ENCODE measurements around the gene ZNF296.

- no peak for TF ChIP-seq EP300 (conservative IDR thresholded peaks at IDR 0.05; ENCODE audit: poor library complexity, severe bottlenecking)
- no peak for TF ChIP-seq POLR2AphosphoS5 (IDR thresholded peaks at IDR 0.05)
- no peak for TF ChIP-seq SMC3 (conservative IDR thresholded peaks at IDR 0.05; ENCODE audit: poor library complexity)
- no peak for TF ChIP-seq REST (IDR thresholded peaks at IDR 0.05; ENCODE audit: borderline replicate concordance)
- no peak for TF ChIP-seq EZH2 (IDR thresholded peaks at IDR 0.05; ENCODE audit: borderline replicate concordance, insufficient read depth, low read length, poor library complexity, severe bottlenecking)
- TF ChIP-seq CTCF (IDR thresholded peaks at IDR 0.05; ENCODE audit: poor library complexity, severe bottlenecking) = no peak
- no peak for TF ChIP-seq MXI1 (conservative IDR thresholded peaks at IDR 0.05; ENCODE audit: poor library complexity, severe bottlenecking)
These were observed 39.7 kb upstream of the ZNF296 start for GRCh38 chr19:45115809-45116615.

Measured in neural cell (in vitro differentiated cells).